GM23338 (cell line): ENCODE results near the gene DROSHA. TPM values are rescaled to one million over a fixed set of nuclear protein-coding genes. Genes with fewer than 3 reads are reported as not detected.

Experiments used
- ATAC-seq: fragments of 200-7000 bp; cut with Tn5 transposase; 3 replicates; pipeline ENCODE4 v1.9.1; 2020
- DNase-seq: peaks from one replicate; pipeline ENCODE4 v3.0.0-alpha.2; 2015; ENCODE audit warnings: low spot score
- H2AFZ ChIP-seq: fragments of 200-600 bp; sonication (generic); 2 replicates; pipeline ENCODE4 v1.8.0; 2016; ENCODE audit warnings: antibody characterized with exemption, mild to moderate bottlenecking, moderate library complexity
- H3F3A ChIP-seq: fragments of 200-600 bp; sonication (generic); replicated peaks from 2 replicates; pipeline ENCODE4 v1.8.0; 2017; ENCODE audit warnings: antibody characterized with exemption, mixed run types, low read depth
- H3K27ac ChIP-seq: fragments of 200-600 bp; sonication (generic); 2 replicates; pipeline ENCODE4 v1.6.1; 2016; ENCODE audit warnings: low read depth
- H3K27me3 ChIP-seq: fragments of 200-600 bp; sonication (generic); 2 replicates; pipeline ENCODE4 v1.8.0; 2016; ENCODE audit warnings: mild to moderate bottlenecking, mixed run types, moderate library complexity; ENCODE audit not compliant: insufficient read depth
- H3K36me3 ChIP-seq: fragments of 200-600 bp; sonication (generic); 2 replicates; pipeline ENCODE4 v1.8.0; 2016; ENCODE audit warnings: mild to moderate bottlenecking; ENCODE audit not compliant: insufficient read depth
- H3K4me1 ChIP-seq: fragments of 200-600 bp; sonication (generic); 2 replicates; pipeline ENCODE4 v1.8.0; 2016; ENCODE audit warnings: mild to moderate bottlenecking, moderate library complexity; ENCODE audit not compliant: insufficient read depth
- H3K4me2 ChIP-seq: fragments of 200-600 bp; sonication (generic); 2 replicates; pipeline ENCODE4 v1.7.1; 2017; ENCODE audit warnings: mixed run types
- H3K4me3 ChIP-seq: fragments of 200-600 bp; sonication (generic); 2 replicates; pipeline ENCODE4 v1.6.1; 2016; ENCODE audit warnings: mixed run types
- H3K79me2 ChIP-seq: fragments of 200-600 bp; sonication (generic); replicated peaks from 2 replicates; pipeline ENCODE4 v1.8.0; 2017; ENCODE audit warnings: mild to moderate bottlenecking; ENCODE audit not compliant: insufficient read depth
- H3K9me2 ChIP-seq: fragments of 200-600 bp; sonication (generic); 2 replicates; pipeline ENCODE4 v1.8.0; 2017; ENCODE audit not compliant: insufficient read depth
- H4K20me1 ChIP-seq: fragments of 200-600 bp; sonication (generic); replicated peaks from 2 replicates; pipeline ENCODE4 v1.8.0; 2017; ENCODE audit warnings: mild to moderate bottlenecking; ENCODE audit not compliant: insufficient read depth
- H3K27ac Mint-ChIP-seq: 2 replicates; pipeline ENCODE4 v1.8.0; 2020; ENCODE audit warnings: inconsistent platforms, mild to moderate bottlenecking, moderate library complexity, mixed read lengths
- H3K27me3 Mint-ChIP-seq: 3 replicates; pipeline ENCODE4 v1.8.0; 2022; ENCODE audit warnings: low read depth, mild to moderate bottlenecking, moderate library complexity, mixed read lengths, inconsistent platforms; ENCODE audit not compliant: insufficient read depth, poor library complexity
- H3K36me3 Mint-ChIP-seq: 3 replicates; pipeline ENCODE4 v1.8.0; 2021; ENCODE audit warnings: low read depth, mild to moderate bottlenecking, inconsistent platforms, moderate library complexity, mixed read lengths
- H3K4me1 Mint-ChIP-seq: 3 replicates; pipeline ENCODE4 v1.8.0; 2020; ENCODE audit warnings: mild to moderate bottlenecking, inconsistent platforms, mixed read lengths
- H3K4me3 Mint-ChIP-seq: 3 replicates; pipeline ENCODE4 v1.8.0; 2021; ENCODE audit warnings: moderate library complexity, mild to moderate bottlenecking, inconsistent platforms, mixed read lengths
- H3K9me3 Mint-ChIP-seq: 3 replicates; pipeline ENCODE4 v1.8.0; 2020; ENCODE audit warnings: moderate library complexity, mild to moderate bottlenecking, inconsistent platforms, mixed read lengths
- CREB1 ChIP-seq: fragments of 250-450 bp; sonication (Bioruptor Pico); IDR thresholded peaks from 2 replicates; pipeline ENCODE4 v1.5.0; 2020; ENCODE audit warnings: low read depth, mild to moderate bottlenecking, moderate library complexity
- EZH2 ChIP-seq: fragments of 200-600 bp; sonication (generic); IDR thresholded peaks from one replicate; pipeline ENCODE4 v1.8.0; 2017; ENCODE audit warnings: antibody characterized with exemption, mild to moderate bottlenecking, low read depth; ENCODE audit not compliant: unreplicated experiment
- EZH2phosphoT487 ChIP-seq: fragments of 200-600 bp; sonication (generic); IDR thresholded peaks from one replicate; pipeline ENCODE4 v1.8.1; 2018; ENCODE audit warnings: antibody characterized with exemption; ENCODE audit not compliant: unreplicated experiment
- JUNB ChIP-seq: IDR thresholded peaks from one replicate; pipeline ENCODE4 v1.6.1; 2016; ENCODE audit warnings: antibody characterized with exemption; ENCODE audit not compliant: unreplicated experiment
- NANOG ChIP-seq: IDR thresholded peaks from 2 replicates; pipeline ENCODE4 v1.6.1; 2016; ENCODE audit warnings: antibody characterized with exemption, borderline replicate concordance
- POLR2AphosphoS5 ChIP-seq: IDR thresholded peaks from 2 replicates; pipeline ENCODE4 v1.6.1; 2016; ENCODE audit warnings: antibody characterized with exemption, low read depth
- STAT1 ChIP-seq: IDR thresholded peaks from one replicate; pipeline ENCODE4 v1.6.1; 2016; ENCODE audit warnings: antibody characterized with exemption; ENCODE audit not compliant: unreplicated experiment
- ZNF114 ChIP-seq: fragments of 250-450 bp; sonication (Bioruptor Pico); IDR thresholded peaks from 2 replicates; pipeline ENCODE4 v1.5.0; 2020; ENCODE audit warnings: mild to moderate bottlenecking, moderate library complexity
- ZNF331 ChIP-seq: fragments of 250-450 bp; sonication (Bioruptor Pico); IDR thresholded peaks from 2 replicates; pipeline ENCODE4 v1.5.0; 2020; ENCODE audit warnings: low read depth, mild to moderate bottlenecking, moderate library complexity
- polyA plus RNA-seq: library from polyadenylated mRNA; unstranded; fragments of >200 nt; fragmentation: Nextera tagmentation; extraction: Ambion mirVana; gene quantifications from 2 replicates; pipeline ENCODE4 v1.2.1, GENCODE V29; 2016
- total RNA-seq: library from RNA; depleted of rRNA; stranded (reverse); fragments of >200 nt; shearing (Covaris generic); gene quantifications from 2 replicates; pipeline ENCODE4 v1.2.3, GENCODE V29; 2014
- TF ChIP-seq, protein P1 (sequence below): IDR thresholded peaks from 2 replicates; pipeline ENCODE4 v1.6.1; 2016; ENCODE audit warnings: antibody characterized with exemption
- TF ChIP-seq, protein P2 (sequence below): IDR thresholded peaks from one replicate; pipeline ENCODE4 v1.6.1; 2018; ENCODE audit warnings: antibody characterized with exemption; ENCODE audit not compliant: unreplicated experiment
- TF ChIP-seq, protein P3 (sequence below): fragments of 250-450 bp; sonication (Bioruptor Pico); IDR thresholded peaks from 2 replicates; pipeline ENCODE4 v1.5.0; 2020; ENCODE audit warnings: mild to moderate bottlenecking, moderate library complexity
- TF ChIP-seq, protein P4 (sequence below), 2 experiments: fragments of 200-600 bp in 1 of 2; sonication (generic) in 1 of 2; conservative IDR thresholded peaks; 2 replicates each; pipeline versions ENCODE4 v1.5.1 to v1.6.1; 2016 to 2017; ENCODE audit warnings: antibody characterized with exemption in 2 of 2, low read depth in 2 of 2, mild to moderate bottlenecking in 2 of 2, moderate library complexity in 1 of 2

DROSHA gene
- total and polyA plus RNA-seq, 2 experiments from 2014 or later = 70.6 to 87.8 TPM

DNA sequence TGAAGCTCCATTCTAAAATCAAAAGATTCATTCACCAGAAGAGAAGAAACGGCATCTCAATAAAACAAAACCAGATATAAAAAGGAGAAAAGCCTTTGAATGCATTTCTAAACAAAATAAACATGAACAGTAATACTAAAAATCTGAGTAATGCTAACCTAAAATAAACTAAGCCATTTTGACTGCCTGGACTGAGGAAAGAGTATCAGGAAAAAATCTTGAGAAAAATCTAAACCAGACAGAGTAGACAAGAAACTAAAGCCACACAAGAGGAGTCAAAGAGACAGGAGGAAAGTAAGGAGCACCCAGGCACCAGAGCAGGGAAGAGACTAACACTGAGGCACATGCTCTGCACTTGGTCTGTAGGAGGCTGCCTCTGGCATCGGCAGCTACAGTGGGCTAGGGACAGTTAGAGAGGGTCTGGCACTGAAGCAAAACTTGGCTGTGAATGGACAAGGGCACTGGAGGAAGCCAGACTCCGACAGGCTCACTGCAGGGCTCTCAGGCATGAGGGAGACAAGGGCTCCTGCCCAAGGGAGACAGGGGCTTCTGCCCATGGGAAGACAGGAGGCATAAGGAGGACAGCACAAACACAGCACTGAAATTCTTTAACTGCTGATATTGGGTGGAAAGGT lies 50.2 kb downstream of the DROSHA start:
- H3K27ac Mint-ChIP-seq = no peak overlapping the region
- H4K20me1 ChIP-seq = no peaks in the 10 kb centered on the region
- no peaks in the 10 kb centered on the region for H3K27me3 ChIP-seq
- ATAC-seq (no peak), DNase-seq (no peak)
- no peak overlapping the region; the same call in 1 of the 2 replicates for H3K27ac ChIP-seq
- H3K9me3 Mint-ChIP-seq = no peaks in the 10 kb centered on the region
- H3K4me3 ChIP-seq = no peak overlapping the region
- no peaks in the 10 kb centered on the region for H3K9me2 ChIP-seq
- no peaks in the 10 kb centered on the region for H3K36me3 ChIP-seq
- no peak overlapping the region for H2AFZ ChIP-seq
- H3K79me2 ChIP-seq = no peaks in the 10 kb centered on the region
- no peaks in the 10 kb centered on the region for H3K4me1 ChIP-seq
- no peaks in the 10 kb centered on the region for H3F3A ChIP-seq
- H3K4me1 Mint-ChIP-seq = no peaks in the 10 kb centered on the region
- no peaks in the 10 kb centered on the region for H3K27me3 Mint-ChIP-seq
- H3K4me3 Mint-ChIP-seq = no peak overlapping the region
- peaks cover 22% of the 10 kb centered on the region for H3K36me3 Mint-ChIP-seq
- no peak for TF ChIP-seq POLR2AphosphoS5
- TF ChIP-seq EZH2phosphoT487 = no peak
- TF ChIP-seq STAT1 = no peak
- no peak for TF ChIP-seq ZNF331 (CRISPR knock-in tag)
- TF ChIP-seq JUNB = no peak
- TF ChIP-seq NANOG = no peak
- no peak for TF ChIP-seq ZNF114 (CRISPR knock-in tag)
- TF ChIP-seq, protein P1, sequence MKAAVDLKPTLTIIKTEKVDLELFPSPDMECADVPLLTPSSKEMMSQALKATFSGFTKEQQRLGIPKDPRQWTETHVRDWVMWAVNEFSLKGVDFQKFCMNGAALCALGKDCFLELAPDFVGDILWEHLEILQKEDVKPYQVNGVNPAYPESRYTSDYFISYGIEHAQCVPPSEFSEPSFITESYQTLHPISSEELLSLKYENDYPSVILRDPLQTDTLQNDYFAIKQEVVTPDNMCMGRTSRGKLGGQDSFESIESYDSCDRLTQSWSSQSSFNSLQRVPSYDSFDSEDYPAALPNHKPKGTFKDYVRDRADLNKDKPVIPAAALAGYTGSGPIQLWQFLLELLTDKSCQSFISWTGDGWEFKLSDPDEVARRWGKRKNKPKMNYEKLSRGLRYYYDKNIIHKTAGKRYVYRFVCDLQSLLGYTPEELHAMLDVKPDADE = no peak
- TF ChIP-seq, protein P2, sequence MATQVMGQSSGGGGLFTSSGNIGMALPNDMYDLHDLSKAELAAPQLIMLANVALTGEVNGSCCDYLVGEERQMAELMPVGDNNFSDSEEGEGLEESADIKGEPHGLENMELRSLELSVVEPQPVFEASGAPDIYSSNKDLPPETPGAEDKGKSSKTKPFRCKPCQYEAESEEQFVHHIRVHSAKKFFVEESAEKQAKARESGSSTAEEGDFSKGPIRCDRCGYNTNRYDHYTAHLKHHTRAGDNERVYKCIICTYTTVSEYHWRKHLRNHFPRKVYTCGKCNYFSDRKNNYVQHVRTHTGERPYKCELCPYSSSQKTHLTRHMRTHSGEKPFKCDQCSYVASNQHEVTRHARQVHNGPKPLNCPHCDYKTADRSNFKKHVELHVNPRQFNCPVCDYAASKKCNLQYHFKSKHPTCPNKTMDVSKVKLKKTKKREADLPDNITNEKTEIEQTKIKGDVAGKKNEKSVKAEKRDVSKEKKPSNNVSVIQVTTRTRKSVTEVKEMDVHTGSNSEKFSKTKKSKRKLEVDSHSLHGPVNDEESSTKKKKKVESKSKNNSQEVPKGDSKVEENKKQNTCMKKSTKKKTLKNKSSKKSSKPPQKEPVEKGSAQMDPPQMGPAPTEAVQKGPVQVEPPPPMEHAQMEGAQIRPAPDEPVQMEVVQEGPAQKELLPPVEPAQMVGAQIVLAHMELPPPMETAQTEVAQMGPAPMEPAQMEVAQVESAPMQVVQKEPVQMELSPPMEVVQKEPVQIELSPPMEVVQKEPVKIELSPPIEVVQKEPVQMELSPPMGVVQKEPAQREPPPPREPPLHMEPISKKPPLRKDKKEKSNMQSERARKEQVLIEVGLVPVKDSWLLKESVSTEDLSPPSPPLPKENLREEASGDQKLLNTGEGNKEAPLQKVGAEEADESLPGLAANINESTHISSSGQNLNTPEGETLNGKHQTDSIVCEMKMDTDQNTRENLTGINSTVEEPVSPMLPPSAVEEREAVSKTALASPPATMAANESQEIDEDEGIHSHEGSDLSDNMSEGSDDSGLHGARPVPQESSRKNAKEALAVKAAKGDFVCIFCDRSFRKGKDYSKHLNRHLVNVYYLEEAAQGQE = no peak
- TF ChIP-seq, protein P3, sequence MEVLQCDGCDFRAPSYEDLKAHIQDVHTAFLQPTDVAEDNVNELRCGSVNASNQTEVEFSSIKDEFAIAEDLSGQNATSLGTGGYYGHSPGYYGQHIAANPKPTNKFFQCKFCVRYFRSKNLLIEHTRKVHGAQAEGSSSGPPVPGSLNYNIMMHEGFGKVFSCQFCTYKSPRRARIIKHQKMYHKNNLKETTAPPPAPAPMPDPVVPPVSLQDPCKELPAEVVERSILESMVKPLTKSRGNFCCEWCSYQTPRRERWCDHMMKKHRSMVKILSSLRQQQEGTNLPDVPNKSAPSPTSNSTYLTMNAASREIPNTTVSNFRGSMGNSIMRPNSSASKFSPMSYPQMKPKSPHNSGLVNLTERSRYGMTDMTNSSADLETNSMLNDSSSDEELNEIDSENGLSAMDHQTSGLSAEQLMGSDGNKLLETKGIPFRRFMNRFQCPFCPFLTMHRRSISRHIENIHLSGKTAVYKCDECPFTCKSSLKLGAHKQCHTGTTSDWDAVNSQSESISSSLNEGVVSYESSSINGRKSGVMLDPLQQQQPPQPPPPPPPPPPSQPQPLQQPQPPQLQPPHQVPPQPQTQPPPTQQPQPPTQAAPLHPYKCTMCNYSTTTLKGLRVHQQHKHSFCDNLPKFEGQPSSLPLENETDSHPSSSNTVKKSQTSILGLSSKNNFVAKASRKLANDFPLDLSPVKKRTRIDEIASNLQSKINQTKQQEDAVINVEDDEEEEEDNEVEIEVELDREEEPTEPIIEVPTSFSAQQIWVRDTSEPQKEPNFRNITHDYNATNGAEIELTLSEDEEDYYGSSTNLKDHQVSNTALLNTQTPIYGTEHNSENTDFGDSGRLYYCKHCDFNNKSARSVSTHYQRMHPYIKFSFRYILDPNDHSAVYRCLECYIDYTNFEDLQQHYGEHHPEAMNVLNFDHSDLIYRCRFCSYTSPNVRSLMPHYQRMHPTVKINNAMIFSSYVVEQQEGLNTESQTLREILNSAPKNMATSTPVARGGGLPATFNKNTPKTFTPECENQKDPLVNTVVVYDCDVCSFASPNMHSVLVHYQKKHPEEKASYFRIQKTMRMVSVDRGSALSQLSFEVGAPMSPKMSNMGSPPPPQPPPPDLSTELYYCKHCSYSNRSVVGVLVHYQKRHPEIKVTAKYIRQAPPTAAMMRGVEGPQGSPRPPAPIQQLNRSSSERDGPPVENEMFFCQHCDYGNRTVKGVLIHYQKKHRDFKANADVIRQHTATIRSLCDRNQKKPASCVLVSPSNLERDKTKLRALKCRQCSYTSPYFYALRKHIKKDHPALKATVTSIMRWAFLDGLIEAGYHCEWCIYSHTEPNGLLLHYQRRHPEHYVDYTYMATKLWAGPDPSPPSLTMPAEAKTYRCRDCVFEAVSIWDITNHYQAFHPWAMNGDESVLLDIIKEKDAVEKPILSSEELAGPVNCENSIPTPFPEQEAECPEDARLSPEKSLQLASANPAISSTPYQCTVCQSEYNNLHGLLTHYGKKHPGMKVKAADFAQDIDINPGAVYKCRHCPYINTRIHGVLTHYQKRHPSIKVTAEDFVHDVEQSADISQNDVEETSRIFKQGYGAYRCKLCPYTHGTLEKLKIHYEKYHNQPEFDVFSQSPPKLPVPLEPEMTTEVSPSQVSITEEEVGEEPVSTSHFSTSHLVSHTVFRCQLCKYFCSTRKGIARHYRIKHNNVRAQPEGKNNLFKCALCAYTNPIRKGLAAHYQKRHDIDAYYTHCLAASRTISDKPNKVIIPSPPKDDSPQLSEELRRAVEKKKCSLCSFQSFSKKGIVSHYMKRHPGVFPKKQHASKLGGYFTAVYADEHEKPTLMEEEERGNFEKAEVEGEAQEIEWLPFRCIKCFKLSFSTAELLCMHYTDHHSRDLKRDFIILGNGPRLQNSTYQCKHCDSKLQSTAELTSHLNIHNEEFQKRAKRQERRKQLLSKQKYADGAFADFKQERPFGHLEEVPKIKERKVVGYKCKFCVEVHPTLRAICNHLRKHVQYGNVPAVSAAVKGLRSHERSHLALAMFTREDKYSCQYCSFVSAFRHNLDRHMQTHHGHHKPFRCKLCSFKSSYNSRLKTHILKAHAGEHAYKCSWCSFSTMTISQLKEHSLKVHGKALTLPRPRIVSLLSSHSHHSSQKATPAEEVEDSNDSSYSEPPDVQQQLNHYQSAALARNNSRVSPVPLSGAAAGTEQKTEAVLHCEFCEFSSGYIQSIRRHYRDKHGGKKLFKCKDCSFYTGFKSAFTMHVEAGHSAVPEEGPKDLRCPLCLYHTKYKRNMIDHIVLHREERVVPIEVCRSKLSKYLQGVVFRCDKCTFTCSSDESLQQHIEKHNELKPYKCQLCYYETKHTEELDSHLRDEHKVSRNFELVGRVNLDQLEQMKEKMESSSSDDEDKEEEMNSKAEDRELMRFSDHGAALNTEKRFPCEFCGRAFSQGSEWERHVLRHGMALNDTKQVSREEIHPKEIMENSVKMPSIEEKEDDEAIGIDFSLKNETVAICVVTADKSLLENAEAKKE (CRISPR knock-in tag) = no peak
- TF ChIP-seq, protein P4, sequence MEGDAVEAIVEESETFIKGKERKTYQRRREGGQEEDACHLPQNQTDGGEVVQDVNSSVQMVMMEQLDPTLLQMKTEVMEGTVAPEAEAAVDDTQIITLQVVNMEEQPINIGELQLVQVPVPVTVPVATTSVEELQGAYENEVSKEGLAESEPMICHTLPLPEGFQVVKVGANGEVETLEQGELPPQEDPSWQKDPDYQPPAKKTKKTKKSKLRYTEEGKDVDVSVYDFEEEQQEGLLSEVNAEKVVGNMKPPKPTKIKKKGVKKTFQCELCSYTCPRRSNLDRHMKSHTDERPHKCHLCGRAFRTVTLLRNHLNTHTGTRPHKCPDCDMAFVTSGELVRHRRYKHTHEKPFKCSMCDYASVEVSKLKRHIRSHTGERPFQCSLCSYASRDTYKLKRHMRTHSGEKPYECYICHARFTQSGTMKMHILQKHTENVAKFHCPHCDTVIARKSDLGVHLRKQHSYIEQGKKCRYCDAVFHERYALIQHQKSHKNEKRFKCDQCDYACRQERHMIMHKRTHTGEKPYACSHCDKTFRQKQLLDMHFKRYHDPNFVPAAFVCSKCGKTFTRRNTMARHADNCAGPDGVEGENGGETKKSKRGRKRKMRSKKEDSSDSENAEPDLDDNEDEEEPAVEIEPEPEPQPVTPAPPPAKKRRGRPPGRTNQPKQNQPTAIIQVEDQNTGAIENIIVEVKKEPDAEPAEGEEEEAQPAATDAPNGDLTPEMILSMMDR (conservative IDR thresholded peaks at IDR 0.05; ENCODE audit: low read depth in 2 of 2) = no peak
- no peak for TF ChIP-seq CREB1 (CRISPR knock-in tag)
- TF ChIP-seq EZH2 = no peak
- H3K4me2 ChIP-seq = no peak overlapping the region
